Heart right ventricle (tissue), 16 donors: ENCODE results near the gene RDH14. TPM values are rescaled to one million over a fixed set of nuclear protein-coding genes. Genes with fewer than 3 reads are reported as not detected.

Source experiments
- ATAC-seq, 8 donors: fragments of 200-7000 bp; cut with Tn5 transposase; one replicate each; pipeline ENCODE4 v1.9.1; 2020; ENCODE audit warnings: mild to moderate bottlenecking in 8 of 8, moderate library complexity in 8 of 8, moderate number of reproducible peaks in 1 of 8
- DNase-seq, 2 donors: peaks; one replicate each; pipeline ENCODE4 v3.0.0-alpha.2; 2020
- H3K27ac ChIP-seq, 10 donors: fragments of 200-600 bp; sonication (generic) in 2 of 10; one replicate each; pipeline versions ENCODE4 v1.5.0 to v1.8.0; 2020 to 2022; ENCODE audit warnings: mild to moderate bottlenecking in 3 of 10
- H3K27me3 ChIP-seq, 7 donors: fragments of 200-600 bp; one replicate each; pipeline ENCODE4 v1.8.0; 2021 to 2022; ENCODE audit warnings: mild to moderate bottlenecking in 2 of 7
- H3K36me3 ChIP-seq, 9 donors: fragments of 200-600 bp; sonication (generic) in 1 of 9; one replicate each; pipeline versions ENCODE4 v1.5.0 to v1.8.0; 2020 to 2022; ENCODE audit warnings: mild to moderate bottlenecking in 2 of 9
- H3K4me1 ChIP-seq, 9 donors: fragments of 200-600 bp; sonication (generic) in 1 of 9; one replicate each; pipeline versions ENCODE4 v1.5.0 to v1.8.0; 2020 to 2022; ENCODE audit warnings: mild to moderate bottlenecking in 4 of 9
- H3K4me3 ChIP-seq, 10 donors: fragments of 200-600 bp; sonication (generic) in 2 of 10; one replicate each; pipeline versions ENCODE4 v1.5.0 to v1.8.0; 2020 to 2022; ENCODE audit warnings: mild to moderate bottlenecking in 7 of 10, moderate library complexity in 2 of 10
- H3K9me3 ChIP-seq, 11 donors: fragments of 200-600 bp in 10 of 11; sonication (generic) in 2 of 11; one replicate each; pipeline versions ENCODE4 v1.5.0 to v1.8.0; 2013 to 2022; ENCODE audit warnings: mild to moderate bottlenecking in 2 of 11, control low read depth in 1 of 11, moderate library complexity in 1 of 11
- WGBS, 2 donors: extraction: QIAGEN DNeasy Blood & Tissue Kit; methylation state at CpG; one replicate each; pipeline ENCODE4 v1.1.7; 2013; ENCODE audit warnings: inconsistent platforms in 1 of 2; 5-methylcytosine and 5-hydroxymethylcytosine counted together
- intact Hi-C, 10 donors: fragments of 100-400 bp; cut with DNase I; formaldehyde crosslinking; loops; one replicate each; pipeline versions ENCODE4 v1.11.1 to v1.14.2; 2022
- polyA plus RNA-seq, 2 donors: library from polyadenylated mRNA; stranded (reverse); fragments of 200-250 nt; gene quantifications; one replicate each; pipeline ENCODE4 v1.2.3, GENCODE V29; 2013
- total RNA-seq, 10 donors: library from RNA; stranded (reverse); fragmentation: NEBNext Ultra II Directional in 3 of 10; extraction: Animal tissue kit (Norgen Biotek cat#: 25700) in 3 of 10; gene quantifications; one replicate each; pipeline versions ENCODE4 v1.2.1 to v1.2.4, GENCODE V29; 2021 to 2023
- TF ChIP-seq, protein P1 (sequence below), 9 donors: fragments of 200-600 bp; sonication (generic) in 2 of 9; IDR thresholded peaks; one replicate each; pipeline versions ENCODE4 v1.5.0 to v1.8.0; 2021 to 2022; ENCODE audit warnings: antibody characterized with exemption in 9 of 9, mild to moderate bottlenecking in 5 of 9, moderate library complexity in 1 of 9
- donor health status: Arrhythmogenic right ventricular cardiomyopathy.
- donor health status: ischemic (EF 13 %, LVEDD 7.1; RV severe dilation, severe dysfunction).
- donor health status: healthy with polysubstance abuse.
- donor health status: DM: no; HTN: yes; CAD: no.
- donor health status: DM: no; HTN: no; CAD: no.
- donor health status: ischemic (EF 25% LVEDD 6.9; RV normal size, moderate dysfunction).
- donor health status: ischemic (EF 25% LVEDD 5.7; RV mildly dilated, moderate dysfunction).
- donor health status: healthy.
- donor health status: DM: yes; HTN: yes; CAD: no.
- donor health status: Ischemic cardiomyopathy.
- donor health status: ischemic (EF 35%, LVEDD 5.7; RV mildly dilated, moderate dysfunction).
- donor health status: nonischemic (EF 11% LVEDD 7.7; RV severe dilation, severe dysfunction).
- donor health status: DM: yes; HTN: yes; CAD: no.
- donor health status: PGD.
- donor health status: ischemic (EF 29% LVEDD 5.4; RV normal size, mild dysfunction).
- donor health status: nonischemic (EF 23%, LVEDD 6.1; RV moderate dilation, normal function).

RDH14 gene
- total and polyA plus RNA-seq, 12 donors: 25.8 to 54.8 (median 45.4) TPM

DNA sequence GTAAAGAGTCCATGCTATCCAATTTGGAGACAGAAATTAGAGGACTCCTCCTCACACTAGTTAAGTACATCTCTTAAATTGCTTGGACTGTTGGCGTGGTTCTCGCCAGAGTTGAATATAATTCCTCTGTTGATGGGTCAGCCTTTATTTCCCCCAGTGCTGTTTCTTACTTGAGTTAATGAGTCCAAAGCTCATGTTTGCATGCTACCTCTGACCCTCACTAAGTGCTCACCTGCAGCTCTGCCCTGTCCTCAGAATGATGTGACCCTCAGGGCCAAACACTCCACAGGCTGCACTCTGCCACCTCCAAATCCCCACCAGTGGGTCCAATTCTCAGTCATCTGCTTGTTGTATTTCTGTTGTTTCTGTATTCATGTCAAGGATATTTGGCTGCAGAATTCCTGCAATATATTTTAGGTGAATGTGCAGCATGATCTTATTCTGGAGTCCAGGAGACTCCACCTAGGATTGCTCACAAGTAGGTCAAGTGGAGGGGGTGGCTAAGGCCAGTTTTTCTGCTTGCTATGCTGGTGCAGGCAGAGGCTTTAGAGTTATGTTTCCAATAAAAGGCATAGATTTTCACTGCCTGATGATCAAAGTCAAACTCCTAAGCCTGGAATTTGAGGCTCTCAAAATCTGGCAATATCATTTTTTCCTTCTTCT is 37.8 kb downstream of the RDH14 start:
- TF ChIP-seq, protein P1, sequence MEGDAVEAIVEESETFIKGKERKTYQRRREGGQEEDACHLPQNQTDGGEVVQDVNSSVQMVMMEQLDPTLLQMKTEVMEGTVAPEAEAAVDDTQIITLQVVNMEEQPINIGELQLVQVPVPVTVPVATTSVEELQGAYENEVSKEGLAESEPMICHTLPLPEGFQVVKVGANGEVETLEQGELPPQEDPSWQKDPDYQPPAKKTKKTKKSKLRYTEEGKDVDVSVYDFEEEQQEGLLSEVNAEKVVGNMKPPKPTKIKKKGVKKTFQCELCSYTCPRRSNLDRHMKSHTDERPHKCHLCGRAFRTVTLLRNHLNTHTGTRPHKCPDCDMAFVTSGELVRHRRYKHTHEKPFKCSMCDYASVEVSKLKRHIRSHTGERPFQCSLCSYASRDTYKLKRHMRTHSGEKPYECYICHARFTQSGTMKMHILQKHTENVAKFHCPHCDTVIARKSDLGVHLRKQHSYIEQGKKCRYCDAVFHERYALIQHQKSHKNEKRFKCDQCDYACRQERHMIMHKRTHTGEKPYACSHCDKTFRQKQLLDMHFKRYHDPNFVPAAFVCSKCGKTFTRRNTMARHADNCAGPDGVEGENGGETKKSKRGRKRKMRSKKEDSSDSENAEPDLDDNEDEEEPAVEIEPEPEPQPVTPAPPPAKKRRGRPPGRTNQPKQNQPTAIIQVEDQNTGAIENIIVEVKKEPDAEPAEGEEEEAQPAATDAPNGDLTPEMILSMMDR (IDR thresholded peaks at IDR 0.05): no peak
- 94 to 96% methylated on average over 2 of the region's 2 CpGs for WGBS, 2 donors
- DNase-seq (no peak), ATAC-seq (no peak)
- Histone ChIP-seq H3K27me3 (no peaks in the 10 kb centered on the region), H3K36me3 (no peaks in the 10 kb centered on the region), H3K27ac (no peak overlapping the region), H3K4me3 (no peak overlapping the region), H3K4me1 (peaks cover 8 to 59% (median 38%) of the 10 kb centered on the region in 9 donors), H3K9me3 (no peaks in the 10 kb centered on the region)
- intact Hi-C loops: loop anchor here in 9 of 10 donors (5.0 to 10.0 kb wide), 8 partner anchors 35 to 1340 kb away; partner anchors contain the start of gene OSR1 (in 1 of the 9)

DNA sequence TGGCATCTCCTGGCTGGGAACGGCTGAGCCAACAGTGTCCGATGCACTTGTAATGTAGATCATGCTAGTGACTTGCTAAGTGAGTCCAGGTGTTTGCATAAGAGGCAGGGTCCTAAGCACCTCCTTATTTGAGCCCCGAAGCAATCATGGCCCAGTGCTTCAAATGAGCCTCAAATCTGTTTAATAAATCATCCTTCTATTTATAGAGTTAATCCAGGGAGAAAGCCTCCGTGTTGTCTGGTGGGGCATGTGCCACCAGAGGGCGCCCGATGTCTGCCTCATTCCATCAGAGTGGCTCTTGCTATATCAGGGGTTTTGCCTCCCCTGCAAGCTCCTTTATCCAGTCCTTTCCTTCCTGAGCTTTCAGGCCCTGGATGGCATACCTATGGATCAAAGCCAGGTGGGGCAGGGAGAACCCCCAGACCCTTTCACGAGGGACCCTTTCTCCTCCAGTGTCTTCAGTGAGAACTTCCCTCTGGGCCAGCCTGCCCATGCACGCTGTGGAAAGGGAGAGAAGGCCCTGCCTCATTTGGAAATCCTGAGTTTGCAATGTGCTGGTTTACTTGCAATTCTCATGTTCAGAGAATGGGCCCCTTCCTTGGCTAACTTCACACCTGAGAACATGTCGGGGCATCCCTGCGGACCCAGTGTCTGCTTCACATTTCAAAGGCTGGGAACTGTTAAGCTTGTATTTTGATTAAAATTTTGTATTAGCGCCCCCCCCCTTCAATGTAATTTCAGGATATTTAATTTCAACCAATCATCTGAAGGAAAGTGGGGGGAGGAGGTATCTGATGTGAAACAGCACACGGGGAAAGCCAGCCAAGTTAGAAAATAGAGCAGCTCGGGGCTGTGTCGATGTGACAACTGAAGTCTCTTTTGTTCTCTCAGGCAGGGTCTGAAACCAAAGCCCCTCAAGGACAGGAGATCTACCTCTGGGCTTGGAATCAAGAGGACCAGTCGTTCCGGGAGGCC is 39.7 kb downstream of the RDH14 start:
- H3K4me3 ChIP-seq: peak overlapping the region in 6 of 10 donors; percentile 0 to 37 (median 8)
- no peaks in the 10 kb centered on the region for H3K9me3 ChIP-seq
- TF ChIP-seq, protein P1 (IDR thresholded peaks at IDR 0.05): peak; percentile 82 to 94 (median 90)
- intact Hi-C loops: loop anchor here (1.0 to 10.0 kb wide), 14 partner anchors 37 to 1343 kb away; partner anchors contain the start of genes RDH14 (in 2 of the 10) and OSR1 (in 1 of the 10)
- DNase-seq: peak; percentile 86 to 88
- H3K4me1 ChIP-seq: peaks cover 8 to 47% (median 26%) of the 10 kb centered on the region in 9 donors
- 25 to 34% methylated on average over 16 of the region's 16 CpGs for WGBS, 2 donors
- H3K27me3 ChIP-seq: no peaks in the 10 kb centered on the region
- peak; percentile 84 to 92 (median 86) for ATAC-seq
- H3K27ac ChIP-seq: peak overlapping the region in 9 of 10 donors; percentile 37 to 79 (median 64)
- H3K36me3 ChIP-seq: no peaks in the 10 kb centered on the region

DNA sequence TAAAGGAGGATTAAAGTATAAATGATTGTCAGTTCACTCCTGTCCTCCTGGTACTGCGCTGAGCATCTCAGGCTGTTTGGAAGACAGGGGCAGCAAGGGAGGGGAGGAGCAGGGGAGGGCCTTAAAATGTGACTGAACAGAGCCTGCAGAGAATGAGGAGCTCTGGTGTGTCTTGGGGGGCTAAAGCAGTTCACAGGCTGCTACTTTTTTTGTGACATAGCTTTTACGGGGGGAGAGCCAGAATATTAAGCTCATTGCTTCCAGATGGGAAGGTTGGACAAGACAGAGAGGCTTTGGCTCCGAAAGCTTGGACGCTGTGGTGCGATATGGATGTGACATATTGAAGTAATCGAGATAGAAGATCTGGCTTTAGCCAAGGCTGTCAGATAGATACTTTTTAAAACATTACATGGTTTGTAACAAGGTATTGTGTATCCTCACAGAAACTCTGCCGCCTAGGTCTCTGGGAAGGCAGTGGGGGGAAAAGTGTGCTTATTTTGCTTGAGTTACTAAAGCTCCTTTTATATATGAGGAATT is 40.5 kb downstream of the RDH14 start:
- TF ChIP-seq, protein P1 (IDR thresholded peaks at IDR 0.05): no peak
- Histone ChIP-seq H3K4me1 (peaks cover 8 to 47% (median 27%) of the 10 kb centered on the region in 9 donors), H3K27me3 (no peaks in the 10 kb centered on the region), H3K9me3 (no peaks in the 10 kb centered on the region), H3K4me3 (peak overlapping the region in 2 of 10 donors; percentile 4), H3K27ac (peak overlapping the region in 8 of 10 donors; percentile 3 to 67 (median 44)), H3K36me3 (no peaks in the 10 kb centered on the region)
- peak in 3 of 8 donors; percentile 9 to 31 (median 10) for ATAC-seq
- intact Hi-C loops: loop anchor here (1.0 to 10.0 kb wide), 16 partner anchors 37 to 1343 kb away; partner anchors contain the start of genes RDH14 (in 2 of the 10) and OSR1 (in 1 of the 10)
- 38 to 48% methylated on average over 7 of the region's 7 CpGs for WGBS, 2 donors
- no peak for DNase-seq
